HepG2 (cell line): ENCODE measurements around the gene ZNF385B. TPM values are rescaled to one million over a fixed set of nuclear protein-coding genes. Genes with fewer than 3 reads are reported as not detected.
A peak's percentile ranks its signal among the peaks of the same experiment; 100 is the strongest.

ENCODE experiments used
- AHR ChIP-seq: IDR thresholded peaks from 2 replicates; pipeline ENCODE4 v1.6.1; 2018; ENCODE audit warnings: missing genetic modification reagents, missing compliant biosample characterization
- ARHGAP35 ChIP-seq: sonication (generic); formaldehyde crosslinking; IDR thresholded peaks from 2 replicates; pipeline ENCODE4 v1.9.0; 2022; ENCODE audit warnings: mild to moderate bottlenecking, inconsistent platforms, moderate library complexity, missing genetic modification reagents, borderline replicate concordance
- ATAD3A ChIP-seq: sonication (generic); formaldehyde crosslinking; IDR thresholded peaks from 2 replicates; pipeline ENCODE4 v1.4.0; 2020; ENCODE audit warnings: missing genetic modification reagents
- ETV6 ChIP-seq: sonication (generic); formaldehyde crosslinking; conservative IDR thresholded peaks from 2 replicates; pipeline ENCODE4 v1.4.0; 2020; ENCODE audit warnings: missing genetic modification reagents
- ISX ChIP-seq: sonication (generic); formaldehyde crosslinking; conservative IDR thresholded peaks from 2 replicates; pipeline ENCODE4 v1.5.0; 2020; ENCODE audit warnings: missing genetic modification reagents
- JUND ChIP-seq: sonication (generic); formaldehyde crosslinking; IDR thresholded peaks from 2 replicates; pipeline ENCODE4 v1.8.0; 2022; ENCODE audit warnings: mild to moderate bottlenecking, missing genetic modification reagents
- KAT8 ChIP-seq: IDR thresholded peaks from 2 replicates; pipeline ENCODE4 v1.6.1; 2016; ENCODE audit warnings: missing genetic modification reagents, missing compliant biosample characterization
- KMT2B ChIP-seq: IDR thresholded peaks from 2 replicates; pipeline ENCODE4 v1.6.1; 2016; ENCODE audit warnings: missing genetic modification reagents, missing compliant biosample characterization
- NR2C2 ChIP-seq: sonication (generic); formaldehyde crosslinking; IDR thresholded peaks from 2 replicates; pipeline ENCODE4 v1.4.0; 2020; ENCODE audit warnings: missing genetic modification reagents, mild to moderate bottlenecking, moderate library complexity, borderline replicate concordance
- SMAD1 ChIP-seq: sonication (generic); formaldehyde crosslinking; IDR thresholded peaks from 2 replicates; pipeline ENCODE4 v1.4.0; 2020; ENCODE audit warnings: missing genetic modification reagents, low read depth, mild to moderate bottlenecking, borderline replicate concordance
- SSRP1 ChIP-seq: IDR thresholded peaks from 2 replicates; pipeline ENCODE4 v1.6.1; 2016; ENCODE audit warnings: control low read depth
- ZBTB38 ChIP-seq: sonication (generic); formaldehyde crosslinking; IDR thresholded peaks from 2 replicates; pipeline ENCODE4 v1.5.1; 2020; ENCODE audit warnings: mild to moderate bottlenecking, missing genetic modification reagents
- ZBTB7B ChIP-seq: sonication (generic); formaldehyde crosslinking; IDR thresholded peaks from 2 replicates; pipeline ENCODE4 v1.4.0; 2020; ENCODE audit warnings: missing genetic modification reagents
- ZFP62 ChIP-seq: sonication (generic); formaldehyde crosslinking; IDR thresholded peaks from 2 replicates; pipeline ENCODE4 v1.4.0; 2020; ENCODE audit warnings: missing genetic modification reagents
- ZKSCAN5 ChIP-seq: sonication (generic); formaldehyde crosslinking; IDR thresholded peaks from 2 replicates; pipeline ENCODE4 v1.5.1; 2020; ENCODE audit warnings: mild to moderate bottlenecking, missing genetic modification reagents
- ZKSCAN8 ChIP-seq: IDR thresholded peaks from 2 replicates; pipeline ENCODE4 v1.6.1; 2016; ENCODE audit warnings: borderline replicate concordance, missing genetic modification reagents, missing compliant biosample characterization
- ZNF263 ChIP-seq: sonication (generic); formaldehyde crosslinking; IDR thresholded peaks from 2 replicates; pipeline ENCODE4 v1.4.0; 2020; ENCODE audit warnings: missing genetic modification reagents
- ZNF557 ChIP-seq: sonication (generic); formaldehyde crosslinking; IDR thresholded peaks from 2 replicates; pipeline ENCODE4 v1.4.0; 2020; ENCODE audit warnings: missing genetic modification reagents
- ZNF567 ChIP-seq: sonication (generic); formaldehyde crosslinking; IDR thresholded peaks from 2 replicates; pipeline ENCODE4 v1.8.1; 2023; ENCODE audit warnings: mild to moderate bottlenecking, missing genetic modification reagents, borderline replicate concordance
- ZNF607 ChIP-seq: sonication (generic); formaldehyde crosslinking; IDR thresholded peaks from 2 replicates; pipeline ENCODE4 v1.5.1; 2020; ENCODE audit warnings: missing genetic modification reagents, mild to moderate bottlenecking, borderline replicate concordance
- ZNF644 ChIP-seq: IDR thresholded peaks from 2 replicates; pipeline ENCODE4 v1.6.1; 2016; ENCODE audit warnings: low read depth
- polyA plus RNA-seq, 8 experiments: library from polyadenylated mRNA; depleted of rRNA in 3 of 8; stranded (reverse) in 7 of 8; unstranded in 1 of 8; fragments of >200 nt; fragmentation: Illumina TruSeq in 4 of 8; extraction: Trizol in 4 of 8; gene quantifications; 2 replicates each; pipeline versions ENCODE4 v1.2.1 to v1.2.3, GENCODE V29; 2011 to 2016; ENCODE audit warnings: low read depth in 4 of 8, missing spikeins in 1 of 8, mixed read lengths in 1 of 8; ENCODE audit not compliant: insufficient read depth in 1 of 8
- total RNA-seq, 5 experiments: library from RNA; depleted of rRNA; stranded (reverse); fragments of >200 nt; fragmentation: Illumina TruSeq; extraction: Trizol; gene quantifications; 2 replicates each; pipeline ENCODE4 v1.2.3, GENCODE V29; 2016; ENCODE audit warnings: low read depth in 1 of 5
- TF ChIP-seq, protein P1 (sequence below): IDR thresholded peaks from 2 replicates; pipeline ENCODE4 v1.6.1; 2012; ENCODE audit warnings: low read length, improper control_type of control experiment
- TF ChIP-seq, protein P2 (sequence below): IDR thresholded peaks from 2 replicates; pipeline ENCODE4 v1.6.1; 2012; ENCODE audit warnings: low read depth, low read length, improper control_type of control experiment
- TF ChIP-seq, protein P3 (sequence below): IDR thresholded peaks from 2 replicates; pipeline ENCODE4 v1.6.1; 2012; ENCODE audit warnings: inconsistent platforms
- TF ChIP-seq, protein P4 (sequence below): IDR thresholded peaks from 2 replicates; pipeline ENCODE4 v1.6.1; 2016
- TF ChIP-seq, protein P5 (sequence below): sonication (generic); formaldehyde crosslinking; conservative IDR thresholded peaks from 2 replicates; pipeline ENCODE4 v1.4.0; 2020; ENCODE audit warnings: missing genetic modification reagents

Gene ZNF385B
- total and polyA plus RNA-seq, 2 of the 13 experiments (the other 11 are each of a cell fraction or from before 2014, with no cell fraction given): 3.3 to 6.7 TPM

DNA sequence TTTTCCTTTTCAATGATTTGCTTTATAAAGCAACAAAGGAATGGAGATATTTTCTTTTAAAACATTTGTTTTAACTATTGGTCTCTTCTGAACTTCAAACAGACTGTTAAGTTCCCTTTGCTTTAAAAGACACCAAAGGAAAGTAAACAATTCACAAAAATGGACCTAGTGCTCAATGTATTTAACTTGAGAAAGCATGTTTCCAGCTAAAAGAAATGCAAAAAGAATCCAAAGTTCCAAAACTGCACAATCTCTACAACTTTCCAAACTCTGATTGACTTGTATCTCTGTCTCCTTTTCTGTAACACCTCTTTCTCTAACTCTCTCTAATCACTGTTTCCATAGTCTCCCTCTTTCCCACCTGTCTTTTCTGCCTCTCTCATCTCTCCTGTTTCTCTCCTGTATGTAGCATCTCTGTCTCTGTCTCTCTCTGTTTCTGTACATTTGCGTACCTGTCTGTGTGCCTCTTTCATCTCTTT is 301.1 kb downstream of the ZNF385B start (continued):
- TF ChIP-seq, protein P1, sequence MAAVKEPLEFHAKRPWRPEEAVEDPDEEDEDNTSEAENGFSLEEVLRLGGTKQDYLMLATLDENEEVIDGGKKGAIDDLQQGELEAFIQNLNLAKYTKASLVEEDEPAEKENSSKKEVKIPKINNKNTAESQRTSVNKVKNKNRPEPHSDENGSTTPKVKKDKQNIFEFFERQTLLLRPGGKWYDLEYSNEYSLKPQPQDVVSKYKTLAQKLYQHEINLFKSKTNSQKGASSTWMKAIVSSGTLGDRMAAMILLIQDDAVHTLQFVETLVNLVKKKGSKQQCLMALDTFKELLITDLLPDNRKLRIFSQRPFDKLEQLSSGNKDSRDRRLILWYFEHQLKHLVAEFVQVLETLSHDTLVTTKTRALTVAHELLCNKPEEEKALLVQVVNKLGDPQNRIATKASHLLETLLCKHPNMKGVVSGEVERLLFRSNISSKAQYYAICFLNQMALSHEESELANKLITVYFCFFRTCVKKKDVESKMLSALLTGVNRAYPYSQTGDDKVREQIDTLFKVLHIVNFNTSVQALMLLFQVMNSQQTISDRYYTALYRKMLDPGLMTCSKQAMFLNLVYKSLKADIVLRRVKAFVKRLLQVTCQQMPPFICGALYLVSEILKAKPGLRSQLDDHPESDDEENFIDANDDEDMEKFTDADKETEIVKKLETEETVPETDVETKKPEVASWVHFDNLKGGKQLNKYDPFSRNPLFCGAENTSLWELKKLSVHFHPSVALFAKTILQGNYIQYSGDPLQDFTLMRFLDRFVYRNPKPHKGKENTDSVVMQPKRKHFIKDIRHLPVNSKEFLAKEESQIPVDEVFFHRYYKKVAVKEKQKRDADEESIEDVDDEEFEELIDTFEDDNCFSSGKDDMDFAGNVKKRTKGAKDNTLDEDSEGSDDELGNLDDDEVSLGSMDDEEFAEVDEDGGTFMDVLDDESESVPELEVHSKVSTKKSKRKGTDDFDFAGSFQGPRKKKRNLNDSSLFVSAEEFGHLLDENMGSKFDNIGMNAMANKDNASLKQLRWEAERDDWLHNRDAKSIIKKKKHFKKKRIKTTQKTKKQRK: no peak
- TF ChIP-seq KAT8 (CRISPR knock-in tag) (no peak; the same call in 1 of the 2 replicates), JUND (CRISPR knock-in tag) (no peak), ZNF263 (CRISPR knock-in tag) (no peak), NR2C2 (CRISPR knock-in tag) (no peak), ISX (CRISPR knock-in tag) (no peak), ZBTB7B (no peak), ZKSCAN5 (CRISPR knock-in tag) (no peak), SMAD1 (CRISPR knock-in tag) (no peak), KMT2B (no peak), ZNF607 (CRISPR knock-in tag) (no peak), SSRP1 (CRISPR knock-in tag) (no peak), ZFP62 (no peak), ARHGAP35 (CRISPR knock-in tag) (no peak), AHR (CRISPR knock-in tag) (no peak), ATAD3A (CRISPR knock-in tag) (no peak), ZKSCAN8 (CRISPR knock-in tag) (peak; percentile 32; the same call in 1 of the 2 replicates), ZNF557 (CRISPR knock-in tag) (no peak), ZBTB38 (CRISPR knock-in tag) (no peak), ZNF644 (0 out of 2 replicates have a peak, but pooled peaks have one; percentile 19), ETV6 (no peak), ZNF567 (CRISPR knock-in tag) (no peak)
- TF ChIP-seq, protein P2, sequence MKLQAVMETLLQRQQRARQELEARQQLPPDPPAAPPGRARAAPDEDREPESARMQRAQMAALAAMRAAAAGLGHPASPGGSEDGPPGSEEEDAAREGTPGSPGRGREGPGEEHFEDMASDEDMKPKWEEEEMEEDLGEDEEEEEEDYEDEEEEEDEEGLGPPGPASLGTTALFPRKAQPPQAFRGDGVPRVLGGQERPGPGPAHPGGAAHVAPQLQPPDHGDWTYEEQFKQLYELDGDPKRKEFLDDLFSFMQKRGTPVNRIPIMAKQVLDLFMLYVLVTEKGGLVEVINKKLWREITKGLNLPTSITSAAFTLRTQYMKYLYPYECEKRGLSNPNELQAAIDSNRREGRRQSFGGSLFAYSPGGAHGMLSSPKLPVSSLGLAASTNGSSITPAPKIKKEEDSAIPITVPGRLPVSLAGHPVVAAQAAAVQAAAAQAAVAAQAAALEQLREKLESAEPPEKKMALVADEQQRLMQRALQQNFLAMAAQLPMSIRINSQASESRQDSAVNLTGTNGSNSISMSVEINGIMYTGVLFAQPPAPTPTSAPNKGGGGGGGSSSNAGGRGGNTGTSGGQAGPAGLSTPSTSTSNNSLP: 0 out of 2 replicates have a peak, but pooled peaks have one; percentile 6
- TF ChIP-seq, protein P3, sequence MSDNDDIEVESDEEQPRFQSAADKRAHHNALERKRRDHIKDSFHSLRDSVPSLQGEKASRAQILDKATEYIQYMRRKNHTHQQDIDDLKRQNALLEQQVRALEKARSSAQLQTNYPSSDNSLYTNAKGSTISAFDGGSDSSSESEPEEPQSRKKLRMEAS: peak; percentile 49; the same call in 1 of the 2 replicates
- TF ChIP-seq, protein P4, sequence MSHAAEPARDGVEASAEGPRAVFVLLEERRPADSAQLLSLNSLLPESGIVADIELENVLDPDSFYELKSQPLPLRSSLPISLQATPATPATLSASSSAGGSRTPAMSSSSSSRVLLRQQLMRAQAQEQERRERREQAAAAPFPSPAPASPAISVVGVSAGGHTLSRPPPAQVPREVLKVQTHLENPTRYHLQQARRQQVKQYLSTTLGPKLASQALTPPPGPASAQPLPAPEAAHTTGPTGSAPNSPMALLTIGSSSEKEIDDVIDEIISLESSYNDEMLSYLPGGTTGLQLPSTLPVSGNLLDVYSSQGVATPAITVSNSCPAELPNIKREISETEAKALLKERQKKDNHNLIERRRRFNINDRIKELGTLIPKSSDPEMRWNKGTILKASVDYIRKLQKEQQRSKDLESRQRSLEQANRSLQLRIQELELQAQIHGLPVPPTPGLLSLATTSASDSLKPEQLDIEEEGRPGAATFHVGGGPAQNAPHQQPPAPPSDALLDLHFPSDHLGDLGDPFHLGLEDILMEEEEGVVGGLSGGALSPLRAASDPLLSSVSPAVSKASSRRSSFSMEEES (CRISPR knock-in tag): no peak
- TF ChIP-seq, protein P5, sequence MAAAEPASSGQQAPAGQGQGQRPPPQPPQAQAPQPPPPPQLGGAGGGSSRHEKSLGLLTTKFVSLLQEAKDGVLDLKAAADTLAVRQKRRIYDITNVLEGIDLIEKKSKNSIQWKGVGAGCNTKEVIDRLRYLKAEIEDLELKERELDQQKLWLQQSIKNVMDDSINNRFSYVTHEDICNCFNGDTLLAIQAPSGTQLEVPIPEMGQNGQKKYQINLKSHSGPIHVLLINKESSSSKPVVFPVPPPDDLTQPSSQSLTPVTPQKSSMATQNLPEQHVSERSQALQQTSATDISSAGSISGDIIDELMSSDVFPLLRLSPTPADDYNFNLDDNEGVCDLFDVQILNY (CRISPR knock-in tag): no peak
